Measurements from ENCODE around the gene CD84.

DNA sequence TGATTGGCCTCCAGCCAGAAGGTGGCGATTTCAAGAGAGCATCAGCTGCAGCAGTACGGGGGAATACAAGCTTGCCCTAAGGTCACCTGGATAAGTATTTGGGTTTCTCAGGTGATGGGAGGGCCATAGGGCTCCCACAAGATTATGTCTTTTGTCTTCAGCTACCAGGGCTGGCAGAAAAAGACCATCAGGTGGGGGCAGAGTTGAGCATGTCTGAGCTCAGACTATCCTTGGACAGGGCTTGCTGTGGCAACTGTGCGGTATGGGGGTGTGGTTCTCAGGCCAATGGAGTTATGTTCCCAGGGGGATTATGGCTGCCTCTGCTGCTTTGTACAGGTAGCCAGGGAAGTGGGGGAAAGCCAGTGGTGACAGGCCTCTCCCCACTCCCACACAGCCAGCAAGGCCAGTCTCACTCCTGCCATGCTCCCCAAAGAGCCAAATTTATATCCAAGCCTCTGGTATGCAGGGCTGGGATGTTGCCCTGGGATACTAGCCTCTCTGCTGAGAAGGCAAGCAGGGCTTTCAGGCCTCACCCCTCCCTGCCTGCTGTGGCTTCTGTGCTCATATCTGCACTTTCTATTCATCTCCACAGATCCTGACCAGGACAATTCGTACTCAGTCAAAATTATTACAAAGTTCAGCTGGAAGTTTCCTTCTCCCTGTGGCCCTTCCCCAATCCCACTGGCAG, 26.6 kb upstream of the CD84 start:
- TF ChIP-seq, protein P1, sequence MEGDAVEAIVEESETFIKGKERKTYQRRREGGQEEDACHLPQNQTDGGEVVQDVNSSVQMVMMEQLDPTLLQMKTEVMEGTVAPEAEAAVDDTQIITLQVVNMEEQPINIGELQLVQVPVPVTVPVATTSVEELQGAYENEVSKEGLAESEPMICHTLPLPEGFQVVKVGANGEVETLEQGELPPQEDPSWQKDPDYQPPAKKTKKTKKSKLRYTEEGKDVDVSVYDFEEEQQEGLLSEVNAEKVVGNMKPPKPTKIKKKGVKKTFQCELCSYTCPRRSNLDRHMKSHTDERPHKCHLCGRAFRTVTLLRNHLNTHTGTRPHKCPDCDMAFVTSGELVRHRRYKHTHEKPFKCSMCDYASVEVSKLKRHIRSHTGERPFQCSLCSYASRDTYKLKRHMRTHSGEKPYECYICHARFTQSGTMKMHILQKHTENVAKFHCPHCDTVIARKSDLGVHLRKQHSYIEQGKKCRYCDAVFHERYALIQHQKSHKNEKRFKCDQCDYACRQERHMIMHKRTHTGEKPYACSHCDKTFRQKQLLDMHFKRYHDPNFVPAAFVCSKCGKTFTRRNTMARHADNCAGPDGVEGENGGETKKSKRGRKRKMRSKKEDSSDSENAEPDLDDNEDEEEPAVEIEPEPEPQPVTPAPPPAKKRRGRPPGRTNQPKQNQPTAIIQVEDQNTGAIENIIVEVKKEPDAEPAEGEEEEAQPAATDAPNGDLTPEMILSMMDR (IDR thresholded peaks at IDR 0.05; ENCODE audit: insufficient read depth, low read length) = no peak
- TF ChIP-seq GABPA (IDR thresholded peaks at IDR 0.05; ENCODE audit: low read depth) = no peak
- TF ChIP-seq, protein P2, sequence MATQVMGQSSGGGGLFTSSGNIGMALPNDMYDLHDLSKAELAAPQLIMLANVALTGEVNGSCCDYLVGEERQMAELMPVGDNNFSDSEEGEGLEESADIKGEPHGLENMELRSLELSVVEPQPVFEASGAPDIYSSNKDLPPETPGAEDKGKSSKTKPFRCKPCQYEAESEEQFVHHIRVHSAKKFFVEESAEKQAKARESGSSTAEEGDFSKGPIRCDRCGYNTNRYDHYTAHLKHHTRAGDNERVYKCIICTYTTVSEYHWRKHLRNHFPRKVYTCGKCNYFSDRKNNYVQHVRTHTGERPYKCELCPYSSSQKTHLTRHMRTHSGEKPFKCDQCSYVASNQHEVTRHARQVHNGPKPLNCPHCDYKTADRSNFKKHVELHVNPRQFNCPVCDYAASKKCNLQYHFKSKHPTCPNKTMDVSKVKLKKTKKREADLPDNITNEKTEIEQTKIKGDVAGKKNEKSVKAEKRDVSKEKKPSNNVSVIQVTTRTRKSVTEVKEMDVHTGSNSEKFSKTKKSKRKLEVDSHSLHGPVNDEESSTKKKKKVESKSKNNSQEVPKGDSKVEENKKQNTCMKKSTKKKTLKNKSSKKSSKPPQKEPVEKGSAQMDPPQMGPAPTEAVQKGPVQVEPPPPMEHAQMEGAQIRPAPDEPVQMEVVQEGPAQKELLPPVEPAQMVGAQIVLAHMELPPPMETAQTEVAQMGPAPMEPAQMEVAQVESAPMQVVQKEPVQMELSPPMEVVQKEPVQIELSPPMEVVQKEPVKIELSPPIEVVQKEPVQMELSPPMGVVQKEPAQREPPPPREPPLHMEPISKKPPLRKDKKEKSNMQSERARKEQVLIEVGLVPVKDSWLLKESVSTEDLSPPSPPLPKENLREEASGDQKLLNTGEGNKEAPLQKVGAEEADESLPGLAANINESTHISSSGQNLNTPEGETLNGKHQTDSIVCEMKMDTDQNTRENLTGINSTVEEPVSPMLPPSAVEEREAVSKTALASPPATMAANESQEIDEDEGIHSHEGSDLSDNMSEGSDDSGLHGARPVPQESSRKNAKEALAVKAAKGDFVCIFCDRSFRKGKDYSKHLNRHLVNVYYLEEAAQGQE (IDR thresholded peaks at IDR 0.05; ENCODE audit: insufficient replicate concordance, low read depth) = no peak
